Transverse colon (tissue), 3 donors: ENCODE results near the gene IGFBP6.

Experiments
- CTCF ChIP-seq, 5 experiments: fragments of 200-600 bp in 3 of 5; fragments of 450-650 bp in 2 of 5; sonication (generic) in 3 of 5; IDR thresholded peaks; 1 replicate in 2 of 5; 2 replicates in 3 of 5; pipeline ENCODE4 v1.5.1; 2016 to 2017; ENCODE audit warnings: antibody characterized with exemption in 5 of 5, inconsistent platforms in 3 of 5, mild to moderate bottlenecking in 2 of 5, moderate library complexity in 1 of 5
- EP300 ChIP-seq: sonication (generic); formaldehyde crosslinking; IDR thresholded peaks from one replicate; pipeline ENCODE4 v1.6.1; 2017; ENCODE audit warnings: antibody characterized with exemption, low read depth

GRCh38 chr12:53063708-53064612, 33.5 kb upstream of the IGFBP6 start:
- no peak for TF ChIP-seq CTCF (IDR thresholded peaks at IDR 0.05)
- TF ChIP-seq EP300: no peak
